ENCODE measurements around the gene PITRM1.
A peak's percentile ranks its signal among the peaks of the same experiment; 100 is the strongest.

The PITRM1 gene

GRCh38 chr10:3098689-3099088 lies 73.9 kb downstream of the PITRM1 start:
- no peak overlapping the region for H3K4me3 ChIP-seq (ENCODE audit: low read length)
- TF ChIP-seq, protein P1, sequence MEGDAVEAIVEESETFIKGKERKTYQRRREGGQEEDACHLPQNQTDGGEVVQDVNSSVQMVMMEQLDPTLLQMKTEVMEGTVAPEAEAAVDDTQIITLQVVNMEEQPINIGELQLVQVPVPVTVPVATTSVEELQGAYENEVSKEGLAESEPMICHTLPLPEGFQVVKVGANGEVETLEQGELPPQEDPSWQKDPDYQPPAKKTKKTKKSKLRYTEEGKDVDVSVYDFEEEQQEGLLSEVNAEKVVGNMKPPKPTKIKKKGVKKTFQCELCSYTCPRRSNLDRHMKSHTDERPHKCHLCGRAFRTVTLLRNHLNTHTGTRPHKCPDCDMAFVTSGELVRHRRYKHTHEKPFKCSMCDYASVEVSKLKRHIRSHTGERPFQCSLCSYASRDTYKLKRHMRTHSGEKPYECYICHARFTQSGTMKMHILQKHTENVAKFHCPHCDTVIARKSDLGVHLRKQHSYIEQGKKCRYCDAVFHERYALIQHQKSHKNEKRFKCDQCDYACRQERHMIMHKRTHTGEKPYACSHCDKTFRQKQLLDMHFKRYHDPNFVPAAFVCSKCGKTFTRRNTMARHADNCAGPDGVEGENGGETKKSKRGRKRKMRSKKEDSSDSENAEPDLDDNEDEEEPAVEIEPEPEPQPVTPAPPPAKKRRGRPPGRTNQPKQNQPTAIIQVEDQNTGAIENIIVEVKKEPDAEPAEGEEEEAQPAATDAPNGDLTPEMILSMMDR (IDR thresholded peaks at IDR 0.05; ENCODE audit: insufficient read depth, low read depth, low read length, missing control alignments) = no peak
- no peak for DNase-seq (ENCODE audit: low read depth)

GRCh38 chr10:3097160-3097559 lies 75.4 kb downstream of the PITRM1 start:
- no peak for DNase-seq (ENCODE audit: low read depth)
- H3K4me3 ChIP-seq (ENCODE audit: low read length) = no peak overlapping the region
- TF ChIP-seq, protein P1 (IDR thresholded peaks at IDR 0.05; ENCODE audit: insufficient read depth, low read depth, low read length, missing control alignments) = no peak

GRCh38 chr10:3096149-3096548 lies 76.4 kb downstream of the PITRM1 start:
- no peak for DNase-seq (ENCODE audit: low read depth)
- TF ChIP-seq, protein P1 (IDR thresholded peaks at IDR 0.05; ENCODE audit: insufficient read depth, low read depth, low read length, missing control alignments) = no peak
- no peak overlapping the region for H3K4me3 ChIP-seq (ENCODE audit: low read length)

DNA sequence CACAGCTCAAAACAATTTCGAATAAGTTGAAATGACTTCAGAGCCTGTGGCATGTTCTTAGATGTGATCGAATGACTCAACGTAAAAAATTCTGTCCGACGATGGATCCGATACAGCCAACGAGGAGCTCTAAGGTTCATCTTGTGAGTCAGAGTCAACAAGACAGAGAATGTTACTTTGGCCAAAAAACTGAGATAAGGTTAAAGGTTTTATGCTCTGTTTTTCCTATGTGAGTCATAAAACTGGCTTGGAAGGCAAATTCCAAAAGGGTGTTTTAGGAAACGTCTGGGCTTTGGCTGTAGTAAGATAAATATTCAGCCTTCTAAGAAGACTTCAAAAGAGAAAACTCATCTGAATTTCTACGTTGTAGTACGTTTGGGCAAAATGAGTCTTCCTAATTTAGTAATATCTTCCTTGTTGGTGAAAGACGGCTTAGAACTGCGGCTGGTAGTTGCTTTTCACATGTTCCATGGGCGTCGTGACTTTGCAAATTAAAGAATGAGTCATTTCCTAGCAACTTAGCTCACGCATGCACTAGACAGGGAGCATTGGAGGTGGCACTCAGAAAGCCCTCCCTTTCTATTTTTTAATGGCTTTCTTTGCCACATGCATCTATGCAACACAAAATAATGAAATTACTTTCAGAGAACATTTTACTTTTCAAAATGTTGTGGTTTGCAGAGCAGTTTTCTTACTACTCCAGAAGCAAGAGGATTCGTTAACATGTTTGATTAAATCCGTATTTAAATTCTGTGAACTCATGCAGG lies 77.0 kb downstream of the PITRM1 start:
- TF ChIP-seq, protein P1 (IDR thresholded peaks at IDR 0.05; ENCODE audit: insufficient read depth, low read depth, low read length, missing control alignments) = no peak
- no peak overlapping the region for H3K4me3 ChIP-seq (ENCODE audit: low read length)
- peak; percentile 98 for DNase-seq (ENCODE audit: low read depth)

GRCh38 chr10:3094609-3095036 lies 78.0 kb downstream of the PITRM1 start:
- TF ChIP-seq, protein P1 (IDR thresholded peaks at IDR 0.05; ENCODE audit: insufficient read depth, low read depth, low read length, missing control alignments) = no peak
- DNase-seq (ENCODE audit: low read depth) = no peak
- no peak overlapping the region for H3K4me3 ChIP-seq (ENCODE audit: low read length)

- H3K4me3 ChIP-seq (ENCODE audit: low read length) = no peak overlapping the region
- TF ChIP-seq, protein P1 (IDR thresholded peaks at IDR 0.05; ENCODE audit: insufficient read depth, low read depth, low read length, missing control alignments) = no peak
- no peak for DNase-seq (ENCODE audit: low read depth)
These were observed 78.6 kb downstream of the PITRM1 start for GRCh38 chr10:3093996-3094395.

GRCh38 chr10:3091921-3092320 lies 80.7 kb downstream of the PITRM1 start:
- no peak overlapping the region for H3K4me3 ChIP-seq (ENCODE audit: low read length)
- TF ChIP-seq, protein P1 (IDR thresholded peaks at IDR 0.05; ENCODE audit: insufficient read depth, low read depth, low read length, missing control alignments) = no peak
- DNase-seq (ENCODE audit: low read depth) = no peak
